IPS-NIHi7 (cell line): Measurements from ENCODE around the gene CORO2B.
"Not testable (repeated sequence)": the region's sequence is repeated elsewhere in the genome, so short reads cannot be mapped to it uniquely, and the experiment has no call there.

Experiments
- DNase-seq: peaks from one replicate; pipeline ENCODE4 v3.0.0; 2012; ENCODE audit warnings: mixed read lengths; ENCODE audit errors: extremely low spot score

Gene CORO2B

GRCh38 chr15:68644083-68644904, 65.5 kb downstream of the CORO2B start:
- no peak for DNase-seq

GRCh38 chr15:68644996-68645395, 66.2 kb downstream of the CORO2B start:
- no peak for DNase-seq

- no peak for DNase-seq
Observed at GRCh38 chr15:68646156-68646555, 67.4 kb downstream of the CORO2B start.

- no peak for DNase-seq
Observed at GRCh38 chr15:68646696-68647095, 67.9 kb downstream of the CORO2B start.

GRCh38 chr15:68647361-68647760, 68.6 kb downstream of the CORO2B start:
- DNase-seq = not testable (repeated sequence)

- peak; percentile 96 for DNase-seq
Observed at GRCh38 chr15:68650901-68651709, 72.3 kb downstream of the CORO2B start.

- DNase-seq = no peak
Observed at GRCh38 chr15:68651916-68652525, 73.2 kb downstream of the CORO2B start.

GRCh38 chr15:68653031-68653635, 74.3 kb downstream of the CORO2B start:
- DNase-seq = no peak

- DNase-seq = no peak
Observed at GRCh38 chr15:68653801-68654200, 75.0 kb downstream of the CORO2B start.

GRCh38 chr15:68654786-68655560, 76.2 kb downstream of the CORO2B start:
- DNase-seq = no peak

- no peak for DNase-seq
Observed at GRCh38 chr15:68655686-68656437, 77.1 kb downstream of the CORO2B start.

GRCh38 chr15:68656438-68656739, 77.6 kb downstream of the CORO2B start:
- no peak for DNase-seq

- no peak for DNase-seq
Observed at GRCh38 chr15:68658151-68658550, 79.4 kb downstream of the CORO2B start.

GRCh38 chr15:68658641-68659358, 80.0 kb downstream of the CORO2B start:
- no peak for DNase-seq

- DNase-seq = no peak
Observed at GRCh38 chr15:68663526-68663925, 84.7 kb downstream of the CORO2B start.

- peak; percentile 37 for DNase-seq
Observed at GRCh38 chr15:68666120-68666811, 87.5 kb downstream of the CORO2B start.

- no peak for DNase-seq
Observed at GRCh38 chr15:68666812-68667450, 88.1 kb downstream of the CORO2B start.

- no peak for DNase-seq
Observed at GRCh38 chr15:68667800-68668625, 89.2 kb downstream of the CORO2B start.
